NCI-H446 (cell line): Measurements from ENCODE around the gene POLD1.

Source experiments
- DNase-seq, 2 experiments: peaks; one replicate each; lab custom pipeline; 2025; lab: John Stamatoyannopoulos, UW

The POLD1 gene

GRCh38 chr19:50418176-50419021 lies 34.3 kb downstream of the POLD1 start, which contains the start of gene SPIB:
SPIB (plus strand) TSS chr19:50418938; CDS start chr19:50418963, 25 bp downstream.
- no peak for DNase-seq

- no peak for DNase-seq
Measured at GRCh38 chr19:50419022-50419579, 35.0 kb downstream of the POLD1 start.

GRCh38 chr19:50419580-50420035 lies 35.5 kb downstream of the POLD1 start:
- no peak for DNase-seq

GRCh38 chr19:50420127-50420526 lies 36.0 kb downstream of the POLD1 start:
- no peak for DNase-seq

- DNase-seq = no peak
Measured at GRCh38 chr19:50420808-50421207, 36.7 kb downstream of the POLD1 start.

GRCh38 chr19:50422397-50423278 lies 38.5 kb downstream of the POLD1 start:
- DNase-seq = no peak

- no peak for DNase-seq
Measured at GRCh38 chr19:50423279-50424113, 39.3 kb downstream of the POLD1 start.

GRCh38 chr19:50425581-50425980 lies 41.4 kb downstream of the POLD1 start:
- DNase-seq = no peak

- DNase-seq = no peak
Measured at GRCh38 chr19:50427318-50427925, 43.3 kb downstream of the POLD1 start.

- DNase-seq = no peak
Measured at GRCh38 chr19:50427997-50428425, 43.9 kb downstream of the POLD1 start.

GRCh38 chr19:50428772-50429463 lies 44.8 kb downstream of the POLD1 start:
- no peak for DNase-seq

- no peak for DNase-seq
Measured at GRCh38 chr19:50430888-50431342, 46.8 kb downstream of the POLD1 start.

GRCh38 chr19:50431343-50432220 lies 47.4 kb downstream of the POLD1 start:
- DNase-seq = peak; percentile 48 to 88

GRCh38 chr19:50432221-50433028 lies 48.3 kb downstream of the POLD1 start, which contains the start of gene MYBPC2:
MYBPC2 (plus strand) TSS chr19:50432892; CDS start chr19:50432954, 62 bp downstream.
- peak in 1 of 2 experiments; percentile 41 for DNase-seq

GRCh38 chr19:50433201-50434180 lies 49.3 kb downstream of the POLD1 start:
- DNase-seq = no peak

GRCh38 chr19:50434525-50434924 lies 50.4 kb downstream of the POLD1 start:
- no peak for DNase-seq

- no peak for DNase-seq
Measured at GRCh38 chr19:50435221-50435620, 51.1 kb downstream of the POLD1 start.
